ENCODE data around the gene TWNK.

Gene TWNK

GRCh38 chr10:101012525-101013364, 25.4 kb downstream of the TWNK start:
- DNase-seq: peak; percentile 85

- DNase-seq: no peak
Observed at GRCh38 chr10:101013365-101013825, 26.1 kb downstream of the TWNK start.

- DNase-seq: peak; percentile 91
Observed at GRCh38 chr10:101014230-101014884, 27.0 kb downstream of the TWNK start.

GRCh38 chr10:101014966-101015581, 27.7 kb downstream of the TWNK start:
- DNase-seq: no peak

GRCh38 chr10:101015582-101015973, 28.2 kb downstream of the TWNK start:
- no peak for DNase-seq

GRCh38 chr10:101016814-101017213, 29.5 kb downstream of the TWNK start:
- no peak for DNase-seq

- DNase-seq: no peak
Observed at GRCh38 chr10:101018118-101018599, 30.8 kb downstream of the TWNK start.

- peak; percentile 88 for DNase-seq
Observed at GRCh38 chr10:101018600-101019439, 31.5 kb downstream of the TWNK start.

GRCh38 chr10:101019440-101019703, 32.0 kb downstream of the TWNK start:
- no peak for DNase-seq

- no peak for DNase-seq
Observed at GRCh38 chr10:101020427-101021075, 33.2 kb downstream of the TWNK start.

- no peak for DNase-seq
Observed at GRCh38 chr10:101021239-101021638, 33.9 kb downstream of the TWNK start.

- no peak for DNase-seq
Observed at GRCh38 chr10:101021692-101022251, 34.4 kb downstream of the TWNK start.

- no peak for DNase-seq
Observed at GRCh38 chr10:101022967-101023705, 35.8 kb downstream of the TWNK start.

- DNase-seq: no peak
Observed at GRCh38 chr10:101027106-101027720, 39.9 kb downstream of the TWNK start.

- no peak for DNase-seq
Observed at GRCh38 chr10:101028446-101029337, 41.3 kb downstream of the TWNK start.

GRCh38 chr10:101029520-101030295, 42.4 kb downstream of the TWNK start:
- DNase-seq: peak; percentile 51

- no peak for DNase-seq
Observed at GRCh38 chr10:101030496-101031127, 43.3 kb downstream of the TWNK start.

- peak; percentile 94 for DNase-seq
Observed at GRCh38 chr10:101031128-101031795, 43.9 kb downstream of the TWNK start, which contains the start of the genes PDZD7 and SFXN3. PDZD7 (minus strand) TSS chr10:101031129; CDS start chr10:101030219, 910 bp downstream. SFXN3 (plus strand) TSS chr10:101031234; CDS start chr10:101034695, 3,461 bp downstream.

All from retina (tissue), 1 donor.